OCI-LY7 (cell line): ENCODE results near the gene LHPP.

Source experiments
- EZH2phosphoT487 ChIP-seq: fragments of 200-600 bp; sonication (generic); IDR thresholded peaks from 2 replicates; pipeline ENCODE4 v1.6.1; 2018; ENCODE audit warnings: low read depth, borderline replicate concordance, mild to moderate bottlenecking, mixed run types, antibody characterized with exemption, low read length, moderate library complexity, mixed read lengths
- TF ChIP-seq, protein P1 (sequence below): fragments of 200-600 bp; sonication (generic); conservative IDR thresholded peaks from 2 replicates; pipeline ENCODE4 v1.5.1; 2014; ENCODE audit warnings: mild to moderate bottlenecking, antibody characterized with exemption, low read length, moderate library complexity, mixed read lengths

DNA sequence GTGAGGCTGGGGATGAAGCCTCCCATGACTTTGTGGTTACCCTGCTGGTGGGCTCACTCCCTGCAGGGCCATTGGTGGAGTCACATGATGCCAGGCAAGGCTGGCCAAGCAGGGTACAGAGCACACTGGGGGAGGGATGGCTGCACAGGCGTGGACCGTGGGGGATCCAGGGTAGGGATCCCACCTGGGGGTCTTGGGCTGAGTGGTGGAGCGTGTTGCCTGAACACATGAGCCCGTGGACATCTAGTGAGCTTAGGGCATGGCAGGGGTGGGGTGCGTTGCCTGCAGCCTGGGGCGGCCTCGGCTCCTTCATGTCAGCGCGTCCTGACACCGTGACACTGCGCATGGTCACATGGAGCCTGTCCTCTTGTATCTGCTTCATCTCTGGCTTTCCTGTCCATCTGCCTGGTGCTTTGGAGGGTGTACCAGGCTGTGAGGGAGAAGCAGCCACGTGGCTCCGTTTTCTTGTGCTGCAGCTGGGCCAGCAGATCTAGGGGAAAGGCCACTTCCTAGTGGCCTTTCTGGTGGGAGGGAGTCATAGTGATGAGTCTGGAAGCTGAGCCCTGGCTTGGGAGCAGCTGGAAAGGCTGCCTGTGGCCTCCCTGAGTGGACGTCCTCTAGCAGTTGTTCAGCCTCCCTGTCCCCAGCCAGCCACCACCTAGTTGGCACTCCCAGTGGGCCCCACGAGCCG, 96.2 kb downstream of the LHPP start:
- TF ChIP-seq, protein P1, sequence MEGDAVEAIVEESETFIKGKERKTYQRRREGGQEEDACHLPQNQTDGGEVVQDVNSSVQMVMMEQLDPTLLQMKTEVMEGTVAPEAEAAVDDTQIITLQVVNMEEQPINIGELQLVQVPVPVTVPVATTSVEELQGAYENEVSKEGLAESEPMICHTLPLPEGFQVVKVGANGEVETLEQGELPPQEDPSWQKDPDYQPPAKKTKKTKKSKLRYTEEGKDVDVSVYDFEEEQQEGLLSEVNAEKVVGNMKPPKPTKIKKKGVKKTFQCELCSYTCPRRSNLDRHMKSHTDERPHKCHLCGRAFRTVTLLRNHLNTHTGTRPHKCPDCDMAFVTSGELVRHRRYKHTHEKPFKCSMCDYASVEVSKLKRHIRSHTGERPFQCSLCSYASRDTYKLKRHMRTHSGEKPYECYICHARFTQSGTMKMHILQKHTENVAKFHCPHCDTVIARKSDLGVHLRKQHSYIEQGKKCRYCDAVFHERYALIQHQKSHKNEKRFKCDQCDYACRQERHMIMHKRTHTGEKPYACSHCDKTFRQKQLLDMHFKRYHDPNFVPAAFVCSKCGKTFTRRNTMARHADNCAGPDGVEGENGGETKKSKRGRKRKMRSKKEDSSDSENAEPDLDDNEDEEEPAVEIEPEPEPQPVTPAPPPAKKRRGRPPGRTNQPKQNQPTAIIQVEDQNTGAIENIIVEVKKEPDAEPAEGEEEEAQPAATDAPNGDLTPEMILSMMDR, result no peak
- no peak for TF ChIP-seq EZH2phosphoT487
